Measurements from ENCODE around the gene SEPTIN10. TPM values are rescaled to one million over a fixed set of nuclear protein-coding genes. Genes with fewer than 3 reads are reported as not detected.

Gene SEPTIN10
- total and polyA plus RNA-seq, 2 donors (not counting 1 experiment from before 2014, with no cell fraction given), result 0.28 TPM; not detected in 1

DNA sequence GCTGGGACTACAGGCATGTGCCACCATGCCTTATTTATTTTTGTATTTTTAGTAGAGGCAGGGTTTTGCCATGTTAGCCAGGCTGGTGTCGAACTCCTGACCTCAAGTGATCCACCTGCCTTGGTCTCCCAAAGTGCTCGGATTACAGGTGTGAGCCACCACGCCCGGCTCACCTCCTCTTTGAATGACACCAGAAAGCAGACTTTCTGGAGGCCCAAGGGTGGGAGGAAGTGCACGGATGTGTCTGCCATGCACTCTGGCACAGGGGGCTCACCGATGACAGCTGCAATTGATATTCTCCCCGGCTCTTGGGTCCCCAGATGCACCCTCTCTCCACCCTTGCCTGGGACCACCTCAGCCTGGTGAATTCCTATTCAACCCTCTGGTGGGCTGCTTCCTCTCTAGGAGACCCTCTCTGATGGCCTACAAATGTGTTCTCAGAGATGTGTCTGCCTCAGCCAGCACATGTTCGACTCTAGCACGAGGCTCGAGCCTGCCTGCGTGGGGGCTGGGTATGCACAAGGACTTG lies 87.3 kb downstream of the SEPTIN10 start:
- no peaks in the 10 kb centered on the region for H3K9me3 ChIP-seq (ENCODE audit: control extremely low read depth in 1 of 3, control insufficient read depth in 2 of 3, insufficient read depth in 1 of 3, low read length in 2 of 3)
- WGBS (ENCODE audit: insufficient coverage), result 84% methylated on average over 8 of the region's 11 CpGs

DNA sequence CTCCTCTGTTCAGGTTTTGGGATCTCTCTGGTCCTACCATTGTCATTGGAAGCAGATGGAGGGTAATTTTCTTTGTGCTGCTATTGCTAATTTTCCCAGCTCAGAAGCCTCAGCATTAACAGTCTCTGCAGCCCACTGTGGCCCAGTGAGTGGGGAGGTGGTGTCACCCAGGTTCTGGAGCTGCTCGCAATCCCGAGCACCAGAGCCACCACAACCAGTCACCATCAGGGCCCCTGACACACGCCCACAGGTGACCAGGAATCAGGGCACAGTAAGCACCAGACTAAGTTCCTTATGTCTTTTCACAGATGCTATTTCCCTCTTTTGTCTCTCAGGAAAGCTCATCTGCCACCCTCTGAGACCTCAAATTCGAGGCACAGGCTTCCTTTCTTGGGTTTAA lies 87.9 kb downstream of the SEPTIN10 start:
- Histone ChIP-seq H3K4me3 (ENCODE audit: control extremely low read depth in 1 of 5, extremely low read depth in 1 of 5, insufficient read depth in 1 of 5, low read depth in 2 of 5, low read length in 4 of 5) (no peak overlapping the region), H4K20me1 (ENCODE audit: control insufficient read depth, insufficient read depth, low read length, poor library complexity, severe bottlenecking) (no peaks in the 10 kb centered on the region), H3K9me3 (ENCODE audit: control extremely low read depth in 1 of 3, control insufficient read depth in 2 of 3, insufficient read depth in 1 of 3, low read length in 2 of 3) (no peaks in the 10 kb centered on the region), H2AFZ (ENCODE audit: insufficient read depth, low read depth, low read length, poor library complexity, severe bottlenecking) (no peak overlapping the region), H3K4me2 (replicated peaks; ENCODE audit: low read depth, low read length, poor library complexity, severe bottlenecking) (no peak overlapping the region), H3K4me1 (ENCODE audit: control insufficient read depth in 2 of 2, insufficient read depth in 2 of 2, low read length in 2 of 2) (no peaks in the 10 kb centered on the region), H3K27me3 (replicated peaks in 1 of 4; ENCODE audit: control extremely low read depth in 1 of 4, control insufficient read depth in 3 of 4, insufficient read depth in 4 of 4, low read length in 3 of 4) (no peaks in the 10 kb centered on the region), H3K36me3 (replicated peaks in 1 of 2; ENCODE audit: control extremely low read depth in 1 of 2, control insufficient read depth in 1 of 2, extremely low read depth in 1 of 2, insufficient read depth in 2 of 2, low read length in 1 of 2) (no peaks in the 10 kb centered on the region), H3K79me2 (ENCODE audit: control insufficient read depth, insufficient read depth, low read length) (no peaks in the 10 kb centered on the region), H3K9ac (ENCODE audit: low read length) (no peak overlapping the region), H3K27ac (ENCODE audit: low read length in 2 of 2) (no peak overlapping the region)
- TF ChIP-seq CTCF (IDR thresholded peaks at IDR 0.05) (no peak), EZH2 (IDR thresholded peaks at IDR 0.05; ENCODE audit: borderline replicate concordance, insufficient read depth, low read depth, low read length, poor library complexity, severe bottlenecking) (no peak)
- H3K9me3 Mint-ChIP-seq (ENCODE audit: insufficient read depth), result no peaks in the 10 kb centered on the region
- DNase-seq (no peak), ATAC-seq (ENCODE audit: low read depth) (no peak)
- peaks cover 7% of the 10 kb centered on the region for H3K27me3 Mint-ChIP-seq
- no peaks in the 10 kb centered on the region for H3K4me1 Mint-ChIP-seq
- CTCF ChIA-PET, result no interaction called here
- no peak overlapping the region for H3K27ac Mint-ChIP-seq
- POLR2A ChIA-PET, result no interaction called here
- intact Hi-C loops (cut with micrococcal nuclease), result no loop called here
- no peak overlapping the region for H3K4me3 Mint-ChIP-seq
- 44% methylated on average over 4 of the region's 4 CpGs for WGBS (ENCODE audit: insufficient coverage)

More for the DNA sequence above, 87.3 kb downstream of the SEPTIN10 start:
- Mint-ChIP-seq H3K4me3 (no peak overlapping the region), H3K27me3 (peaks cover 10% of the 10 kb centered on the region), H3K4me1 (no peaks in the 10 kb centered on the region), H3K9me3 (ENCODE audit: insufficient read depth) (no peaks in the 10 kb centered on the region), H3K27ac (no peak overlapping the region)
- Histone ChIP-seq H4K20me1 (ENCODE audit: control insufficient read depth, insufficient read depth, low read length, poor library complexity, severe bottlenecking) (no peaks in the 10 kb centered on the region), H3K4me3 (ENCODE audit: control extremely low read depth in 1 of 5, extremely low read depth in 1 of 5, insufficient read depth in 1 of 5, low read depth in 2 of 5, low read length in 4 of 5) (no peak overlapping the region), H3K79me2 (ENCODE audit: control insufficient read depth, insufficient read depth, low read length) (no peaks in the 10 kb centered on the region), H2AFZ (ENCODE audit: insufficient read depth, low read depth, low read length, poor library complexity, severe bottlenecking) (no peak overlapping the region), H3K9ac (ENCODE audit: low read length) (no peak overlapping the region), H3K27ac (ENCODE audit: low read length in 2 of 2) (no peak overlapping the region), H3K4me1 (ENCODE audit: control insufficient read depth in 2 of 2, insufficient read depth in 2 of 2, low read length in 2 of 2) (no peaks in the 10 kb centered on the region), H3K4me2 (replicated peaks; ENCODE audit: low read depth, low read length, poor library complexity, severe bottlenecking) (no peak overlapping the region), H3K27me3 (replicated peaks in 1 of 4; ENCODE audit: control extremely low read depth in 1 of 4, control insufficient read depth in 3 of 4, insufficient read depth in 4 of 4, low read length in 3 of 4) (no peaks in the 10 kb centered on the region), H3K36me3 (replicated peaks in 1 of 2; ENCODE audit: control extremely low read depth in 1 of 2, control insufficient read depth in 1 of 2, extremely low read depth in 1 of 2, insufficient read depth in 2 of 2, low read length in 1 of 2) (no peaks in the 10 kb centered on the region)
- DNase-seq (no peak), ATAC-seq (ENCODE audit: low read depth) (no peak)
- TF ChIP-seq CTCF (IDR thresholded peaks at IDR 0.05) (no peak), EZH2 (IDR thresholded peaks at IDR 0.05; ENCODE audit: borderline replicate concordance, insufficient read depth, low read depth, low read length, poor library complexity, severe bottlenecking) (no peak)
- CTCF ChIA-PET, result no interaction called here
- POLR2A ChIA-PET, result no interaction called here
- intact Hi-C loops (cut with micrococcal nuclease), result no loop called here
